Neural cell (in vitro differentiated cells): Measurements from ENCODE around the gene CSRNP3.

Experiments used
- EP300 ChIP-seq: fragments of 450-650 bp; conservative IDR thresholded peaks from 2 replicates; pipeline ENCODE4 v1.6.1; 2014; ENCODE audit warnings: antibody characterized with exemption, mild to moderate bottlenecking, moderate library complexity; ENCODE audit not compliant: poor library complexity, severe bottlenecking
- EZH2 ChIP-seq: fragments of 200-600, 300-800 bp; shearing (Covaris generic), sonication (generic); IDR thresholded peaks from 2 replicates; pipeline ENCODE4 v1.6.1; 2014; ENCODE audit warnings: antibody characterized with exemption, low read length, borderline replicate concordance, mild to moderate bottlenecking; ENCODE audit not compliant: insufficient read depth, poor library complexity, severe bottlenecking
- POLR2AphosphoS5 ChIP-seq: IDR thresholded peaks from 2 replicates; pipeline ENCODE4 v1.6.1; 2012
- RAD21 ChIP-seq: fragments of 450-650 bp; conservative IDR thresholded peaks from 2 replicates; pipeline ENCODE4 v1.6.1; 2014; ENCODE audit warnings: antibody characterized with exemption, mild to moderate bottlenecking, moderate library complexity
- SMC3 ChIP-seq: fragments of 450-650 bp; conservative IDR thresholded peaks from 2 replicates; pipeline ENCODE4 v1.6.1; 2014; ENCODE audit warnings: antibody characterized with exemption, mild to moderate bottlenecking, moderate library complexity; ENCODE audit not compliant: poor library complexity
- TF ChIP-seq, protein P1 (sequence below): fragments of 450-650 bp; IDR thresholded peaks from 2 replicates; pipeline ENCODE4 v1.5.1; 2014; ENCODE audit warnings: antibody characterized with exemption, mild to moderate bottlenecking, moderate library complexity; ENCODE audit not compliant: poor library complexity, severe bottlenecking
- TF ChIP-seq, protein P2 (sequence below): IDR thresholded peaks from 2 replicates; pipeline ENCODE4 v1.6.1; 2012; ENCODE audit warnings: borderline replicate concordance

DNA sequence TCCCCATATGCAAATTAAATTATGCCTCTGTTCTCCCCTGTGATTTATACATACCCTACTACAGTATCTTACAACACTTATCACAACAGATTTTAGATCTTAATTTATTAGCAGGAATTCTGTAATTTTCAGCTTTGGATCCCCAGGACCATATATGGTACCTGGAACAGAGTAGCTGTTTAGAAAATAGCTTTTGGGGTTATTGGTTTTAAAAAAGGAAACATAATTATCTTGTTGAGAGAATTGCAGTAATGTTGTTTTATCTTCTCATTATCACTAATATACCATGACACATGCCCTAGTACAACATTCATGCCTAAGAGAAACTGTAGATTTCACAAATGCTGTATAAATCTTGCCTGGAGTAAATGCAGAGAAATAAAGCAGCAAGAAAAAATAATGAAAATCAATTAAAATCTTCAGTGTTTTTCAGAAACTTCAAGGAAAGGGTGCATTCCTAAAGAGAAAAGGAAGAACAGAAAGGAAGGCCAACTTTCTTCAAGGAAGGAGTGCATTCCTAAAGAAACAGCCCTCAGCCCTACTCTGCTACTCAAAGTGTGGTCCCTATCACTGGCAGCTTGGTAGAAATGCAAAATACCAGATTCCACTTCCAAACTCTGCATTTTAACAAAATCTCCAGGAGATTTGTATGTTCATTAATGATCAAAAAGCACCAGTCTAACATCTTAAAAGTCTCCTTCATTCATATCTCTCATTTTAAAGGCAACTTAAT, 37.1 kb upstream of the CSRNP3 start:
- no peak for TF ChIP-seq RAD21
- TF ChIP-seq, protein P1, sequence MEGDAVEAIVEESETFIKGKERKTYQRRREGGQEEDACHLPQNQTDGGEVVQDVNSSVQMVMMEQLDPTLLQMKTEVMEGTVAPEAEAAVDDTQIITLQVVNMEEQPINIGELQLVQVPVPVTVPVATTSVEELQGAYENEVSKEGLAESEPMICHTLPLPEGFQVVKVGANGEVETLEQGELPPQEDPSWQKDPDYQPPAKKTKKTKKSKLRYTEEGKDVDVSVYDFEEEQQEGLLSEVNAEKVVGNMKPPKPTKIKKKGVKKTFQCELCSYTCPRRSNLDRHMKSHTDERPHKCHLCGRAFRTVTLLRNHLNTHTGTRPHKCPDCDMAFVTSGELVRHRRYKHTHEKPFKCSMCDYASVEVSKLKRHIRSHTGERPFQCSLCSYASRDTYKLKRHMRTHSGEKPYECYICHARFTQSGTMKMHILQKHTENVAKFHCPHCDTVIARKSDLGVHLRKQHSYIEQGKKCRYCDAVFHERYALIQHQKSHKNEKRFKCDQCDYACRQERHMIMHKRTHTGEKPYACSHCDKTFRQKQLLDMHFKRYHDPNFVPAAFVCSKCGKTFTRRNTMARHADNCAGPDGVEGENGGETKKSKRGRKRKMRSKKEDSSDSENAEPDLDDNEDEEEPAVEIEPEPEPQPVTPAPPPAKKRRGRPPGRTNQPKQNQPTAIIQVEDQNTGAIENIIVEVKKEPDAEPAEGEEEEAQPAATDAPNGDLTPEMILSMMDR: no peak
- no peak for TF ChIP-seq POLR2AphosphoS5
- no peak for TF ChIP-seq EZH2
- TF ChIP-seq SMC3: no peak
- TF ChIP-seq, protein P2, sequence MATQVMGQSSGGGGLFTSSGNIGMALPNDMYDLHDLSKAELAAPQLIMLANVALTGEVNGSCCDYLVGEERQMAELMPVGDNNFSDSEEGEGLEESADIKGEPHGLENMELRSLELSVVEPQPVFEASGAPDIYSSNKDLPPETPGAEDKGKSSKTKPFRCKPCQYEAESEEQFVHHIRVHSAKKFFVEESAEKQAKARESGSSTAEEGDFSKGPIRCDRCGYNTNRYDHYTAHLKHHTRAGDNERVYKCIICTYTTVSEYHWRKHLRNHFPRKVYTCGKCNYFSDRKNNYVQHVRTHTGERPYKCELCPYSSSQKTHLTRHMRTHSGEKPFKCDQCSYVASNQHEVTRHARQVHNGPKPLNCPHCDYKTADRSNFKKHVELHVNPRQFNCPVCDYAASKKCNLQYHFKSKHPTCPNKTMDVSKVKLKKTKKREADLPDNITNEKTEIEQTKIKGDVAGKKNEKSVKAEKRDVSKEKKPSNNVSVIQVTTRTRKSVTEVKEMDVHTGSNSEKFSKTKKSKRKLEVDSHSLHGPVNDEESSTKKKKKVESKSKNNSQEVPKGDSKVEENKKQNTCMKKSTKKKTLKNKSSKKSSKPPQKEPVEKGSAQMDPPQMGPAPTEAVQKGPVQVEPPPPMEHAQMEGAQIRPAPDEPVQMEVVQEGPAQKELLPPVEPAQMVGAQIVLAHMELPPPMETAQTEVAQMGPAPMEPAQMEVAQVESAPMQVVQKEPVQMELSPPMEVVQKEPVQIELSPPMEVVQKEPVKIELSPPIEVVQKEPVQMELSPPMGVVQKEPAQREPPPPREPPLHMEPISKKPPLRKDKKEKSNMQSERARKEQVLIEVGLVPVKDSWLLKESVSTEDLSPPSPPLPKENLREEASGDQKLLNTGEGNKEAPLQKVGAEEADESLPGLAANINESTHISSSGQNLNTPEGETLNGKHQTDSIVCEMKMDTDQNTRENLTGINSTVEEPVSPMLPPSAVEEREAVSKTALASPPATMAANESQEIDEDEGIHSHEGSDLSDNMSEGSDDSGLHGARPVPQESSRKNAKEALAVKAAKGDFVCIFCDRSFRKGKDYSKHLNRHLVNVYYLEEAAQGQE: no peak
- no peak for TF ChIP-seq EP300
